Peyer's patch (tissue), 4 donors: ENCODE data around the gene ZNF235. TPM values are rescaled to one million over a fixed set of nuclear protein-coding genes. Genes with fewer than 3 reads are reported as not detected.
A peak's percentile ranks its signal among the peaks of the same experiment; 100 is the strongest.

ENCODE experiments used
- DNase-seq, 3 donors: peaks; one replicate each; pipeline ENCODE4 v3.0.0-alpha.2; 2017 to 2019
- H3K27ac ChIP-seq, 4 donors: fragments of 200-600 bp; sonication (generic); one replicate each; pipeline ENCODE4 v1.5.1; 2016 to 2019
- H3K27me3 ChIP-seq, 2 donors: fragments of 200-600 bp; sonication (generic); one replicate each; pipeline ENCODE4 v1.5.1; 2019
- H3K36me3 ChIP-seq, 3 donors: fragments of 200-600 bp; sonication (generic); one replicate each; pipeline ENCODE4 v1.5.1; 2016 to 2019
- H3K4me1 ChIP-seq, 4 donors: fragments of 200-600 bp; sonication (generic); one replicate each; pipeline ENCODE4 v1.5.1; 2016 to 2019
- H3K4me3 ChIP-seq, 4 donors: fragments of 200-600 bp; sonication (generic); 1 replicate in 3 of 4; 2 replicates in 1 of 4; pipeline ENCODE4 v1.5.1; 2016 to 2019; ENCODE audit warnings: mild to moderate bottlenecking in 1 of 4
- H3K9me3 ChIP-seq, 4 donors: fragments of 200-600 bp; sonication (generic); one replicate each; pipeline ENCODE4 v1.5.1; 2016 to 2019; ENCODE audit warnings: mild to moderate bottlenecking in 1 of 4
- POLR2A ChIP-seq, 2 donors: fragments of 450-650 bp; IDR thresholded peaks; one replicate each; pipeline ENCODE4 v1.5.1; 2017; ENCODE audit warnings: antibody characterized with exemption in 2 of 2, mild to moderate bottlenecking in 2 of 2, moderate library complexity in 2 of 2
- total RNA-seq, 4 donors: library from RNA; depleted of rRNA; stranded (reverse); fragments of >200 nt; gene quantifications; one replicate each; pipeline ENCODE4 v1.1.0, GENCODE V29; 2016
- TF ChIP-seq, protein P1 (sequence below), 6 experiments: fragments of 450-650 bp in 4 of 6; fragments of 200-600 bp in 2 of 6; sonication (generic) in 1 of 6; IDR thresholded peaks; one replicate each; pipeline ENCODE4 v1.5.1; 2017 to 2019; ENCODE audit warnings: antibody characterized with exemption in 6 of 6, mild to moderate bottlenecking in 3 of 6, moderate library complexity in 1 of 6

The ZNF235 gene
- total RNA-seq, 4 donors from 2014 or later: 7.4 to 11.0 (median 9.3) TPM

DNA sequence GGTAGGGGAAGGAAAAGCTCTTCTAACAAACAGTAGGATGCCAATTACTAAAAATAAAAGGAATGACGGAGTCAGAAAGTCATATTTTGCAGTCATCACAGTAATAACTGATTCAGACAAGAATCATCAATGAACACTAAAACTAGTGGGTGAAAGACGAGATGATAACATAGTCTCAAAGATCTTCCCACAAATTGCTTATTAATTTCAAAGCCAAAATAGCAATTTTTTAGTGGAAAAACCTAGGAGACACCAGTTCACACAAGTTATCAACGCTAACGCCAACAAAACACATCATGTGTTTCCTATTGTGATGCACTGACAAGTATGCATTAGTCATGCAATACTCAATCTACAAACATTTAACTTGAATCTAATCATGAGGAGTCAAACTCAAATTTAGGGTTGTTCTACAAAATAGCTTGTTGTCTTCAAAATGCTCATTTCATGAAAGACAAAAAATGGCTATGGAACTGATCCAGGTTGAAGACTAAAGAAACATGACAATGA, 26.6 kb downstream of the ZNF235 start:
- no peak for TF ChIP-seq POLR2A (IDR thresholded peaks at IDR 0.05)
- TF ChIP-seq, protein P1, sequence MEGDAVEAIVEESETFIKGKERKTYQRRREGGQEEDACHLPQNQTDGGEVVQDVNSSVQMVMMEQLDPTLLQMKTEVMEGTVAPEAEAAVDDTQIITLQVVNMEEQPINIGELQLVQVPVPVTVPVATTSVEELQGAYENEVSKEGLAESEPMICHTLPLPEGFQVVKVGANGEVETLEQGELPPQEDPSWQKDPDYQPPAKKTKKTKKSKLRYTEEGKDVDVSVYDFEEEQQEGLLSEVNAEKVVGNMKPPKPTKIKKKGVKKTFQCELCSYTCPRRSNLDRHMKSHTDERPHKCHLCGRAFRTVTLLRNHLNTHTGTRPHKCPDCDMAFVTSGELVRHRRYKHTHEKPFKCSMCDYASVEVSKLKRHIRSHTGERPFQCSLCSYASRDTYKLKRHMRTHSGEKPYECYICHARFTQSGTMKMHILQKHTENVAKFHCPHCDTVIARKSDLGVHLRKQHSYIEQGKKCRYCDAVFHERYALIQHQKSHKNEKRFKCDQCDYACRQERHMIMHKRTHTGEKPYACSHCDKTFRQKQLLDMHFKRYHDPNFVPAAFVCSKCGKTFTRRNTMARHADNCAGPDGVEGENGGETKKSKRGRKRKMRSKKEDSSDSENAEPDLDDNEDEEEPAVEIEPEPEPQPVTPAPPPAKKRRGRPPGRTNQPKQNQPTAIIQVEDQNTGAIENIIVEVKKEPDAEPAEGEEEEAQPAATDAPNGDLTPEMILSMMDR (IDR thresholded peaks at IDR 0.05): no peak
- DNase-seq: no peak
- no peaks in the 10 kb centered on the region for H3K27me3 ChIP-seq
- H3K27ac ChIP-seq: no peak overlapping the region
- H3K4me3 ChIP-seq: no peak overlapping the region
- H3K36me3 ChIP-seq: peaks cover 0 to 7% (median 0%) of the 10 kb centered on the region in 3 donors
- peaks cover 0 to 48% (median 2%) of the 10 kb centered on the region in 4 donors for H3K9me3 ChIP-seq
- H3K4me1 ChIP-seq: no peaks in the 10 kb centered on the region

DNA sequence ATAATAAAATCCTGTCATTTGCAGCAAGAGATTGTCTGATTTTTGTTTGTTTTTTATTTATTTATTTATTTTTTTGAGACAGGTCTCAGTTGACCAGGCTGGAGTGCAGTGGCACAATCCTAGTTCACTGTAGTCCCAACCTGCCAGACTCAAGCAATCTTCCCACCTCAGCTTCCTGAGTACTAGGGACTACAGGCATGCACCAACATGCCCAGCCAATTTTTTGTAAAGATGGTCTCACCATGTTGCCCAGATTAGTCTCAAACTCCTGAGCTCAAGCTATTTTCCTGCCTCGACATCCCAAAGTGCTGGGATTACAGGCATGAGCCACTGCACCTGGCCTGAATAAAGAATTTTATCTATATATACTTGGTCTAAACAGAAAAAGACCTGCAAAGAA, 27.5 kb downstream of the ZNF235 start:
- Histone ChIP-seq H3K36me3 (peaks cover 0 to 7% (median 0%) of the 10 kb centered on the region in 3 donors), H3K4me3 (no peak overlapping the region), H3K4me1 (no peaks in the 10 kb centered on the region), H3K9me3 (peaks cover 0 to 57% (median 2%) of the 10 kb centered on the region in 4 donors), H3K27ac (no peak overlapping the region), H3K27me3 (no peaks in the 10 kb centered on the region)
- TF ChIP-seq POLR2A (IDR thresholded peaks at IDR 0.05): no peak
- TF ChIP-seq, protein P1 (IDR thresholded peaks at IDR 0.05): no peak
- no peak for DNase-seq

DNA sequence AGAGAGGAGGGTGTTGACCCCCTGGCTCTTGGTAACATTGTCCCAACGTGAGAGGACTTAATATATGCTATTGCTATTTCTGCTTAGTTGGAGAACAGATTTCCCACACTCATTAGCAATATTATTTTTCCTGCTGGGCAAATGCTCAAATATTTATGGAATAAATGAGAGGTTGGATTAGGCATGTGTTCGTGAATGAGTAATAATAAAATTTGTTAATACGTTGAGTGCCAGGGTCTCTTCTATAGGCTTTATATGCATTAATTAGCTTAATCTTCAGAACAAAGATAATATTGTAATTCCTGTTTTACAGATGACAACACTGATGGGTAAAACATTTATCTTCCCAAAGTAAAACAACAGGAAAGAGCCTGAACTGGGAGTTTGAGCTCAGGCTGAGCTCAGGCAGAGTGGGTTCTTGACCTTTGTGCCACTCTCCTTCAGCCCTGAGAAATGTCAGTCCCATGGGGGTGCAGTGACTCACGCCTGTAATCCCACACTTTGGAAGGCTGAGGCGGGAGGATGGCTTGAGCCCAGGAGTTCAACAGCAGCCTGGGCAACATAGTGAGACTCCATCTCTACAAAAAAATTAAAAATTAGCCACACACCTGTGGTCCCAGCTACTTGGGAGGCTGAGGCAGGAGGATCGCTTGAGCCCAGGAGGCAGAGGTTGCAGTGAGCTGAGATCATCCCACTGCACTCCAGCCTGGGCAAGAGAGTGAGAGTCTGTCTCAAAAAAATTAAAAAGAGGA, 44.0 kb downstream of the ZNF235 start:
- TF ChIP-seq, protein P1 (IDR thresholded peaks at IDR 0.05): no peak
- TF ChIP-seq POLR2A (IDR thresholded peaks at IDR 0.05): no peak
- Histone ChIP-seq H3K9me3 (peaks cover 0 to 35% (median 8%) of the 10 kb centered on the region in 4 donors), H3K27ac (no peak overlapping the region), H3K36me3 (no peaks in the 10 kb centered on the region), H3K4me1 (no peaks in the 10 kb centered on the region), H3K27me3 (no peaks in the 10 kb centered on the region), H3K4me3 (no peak overlapping the region)
- no peak for DNase-seq

DNA sequence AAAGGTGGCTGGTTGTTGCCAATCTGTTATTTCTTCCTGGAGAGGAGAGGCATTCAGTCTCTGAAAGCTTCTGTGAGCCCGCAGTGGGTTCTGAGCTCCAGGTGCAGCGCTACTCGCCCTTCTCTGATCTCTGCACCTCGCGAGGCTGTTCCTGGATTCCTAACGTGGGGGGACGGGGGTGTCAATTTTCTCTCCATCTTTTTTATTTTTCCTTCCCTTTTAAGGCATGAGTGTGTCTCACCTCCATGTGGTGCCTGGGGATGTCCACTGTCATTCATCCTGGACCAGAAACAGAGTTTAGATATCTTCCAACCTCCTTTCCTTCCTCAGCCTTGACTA, 44.5 kb downstream of the ZNF235 start:
- Histone ChIP-seq H3K27ac (peak overlapping the region in 2 of 4 donors; percentile 54 to 70), H3K9me3 (peaks cover 0 to 37% (median 8%) of the 10 kb centered on the region in 4 donors), H3K4me1 (no peaks in the 10 kb centered on the region), H3K36me3 (no peaks in the 10 kb centered on the region), H3K27me3 (no peaks in the 10 kb centered on the region), H3K4me3 (peak overlapping the region; percentile 23 to 55 (median 38))
- no peak for DNase-seq
- no peak for TF ChIP-seq POLR2A (IDR thresholded peaks at IDR 0.05)
- TF ChIP-seq, protein P1 (IDR thresholded peaks at IDR 0.05): no peak

DNA sequence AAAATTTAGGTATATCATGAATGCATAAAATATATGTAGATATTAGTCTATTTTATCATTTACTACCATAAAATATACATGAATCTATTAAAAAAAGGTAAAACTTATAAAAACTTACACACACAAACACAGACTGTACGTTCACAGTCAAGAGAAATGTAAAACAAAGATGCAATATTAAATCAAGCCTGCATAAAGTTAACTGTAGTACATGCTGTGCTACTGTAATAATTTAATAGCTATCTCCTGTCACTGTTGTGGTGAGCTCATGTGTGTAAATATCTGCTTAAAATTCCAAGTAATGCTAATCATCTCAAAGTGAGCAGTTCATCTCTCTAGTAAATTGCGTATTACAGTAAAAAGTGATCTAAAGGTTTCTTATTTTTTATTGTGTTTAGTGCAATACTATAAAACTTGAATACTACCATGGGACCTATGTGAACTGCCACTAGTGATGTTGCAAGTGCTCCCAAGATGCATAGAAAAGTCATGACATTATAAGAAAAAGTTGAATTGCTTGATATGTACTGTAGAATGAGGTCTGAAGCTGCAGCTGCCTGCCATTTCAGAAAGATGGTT, 45.9 kb downstream of the ZNF235 start:
- Histone ChIP-seq H3K4me1 (no peaks in the 10 kb centered on the region), H3K4me3 (no peak overlapping the region), H3K27me3 (no peaks in the 10 kb centered on the region), H3K27ac (no peak overlapping the region), H3K9me3 (peaks cover 0 to 38% (median 8%) of the 10 kb centered on the region in 4 donors), H3K36me3 (no peaks in the 10 kb centered on the region)
- no peak for DNase-seq
- no peak for TF ChIP-seq POLR2A (IDR thresholded peaks at IDR 0.05)
- TF ChIP-seq, protein P1 (IDR thresholded peaks at IDR 0.05): no peak
